NCI-H1417 treated with DMSO at 0.1 percent for 48 hours (cell line): ENCODE measurements around the gene BPIFB2.

Source experiments
- DNase-seq: peaks from one replicate; lab custom pipeline; 2025; lab: John Stamatoyannopoulos, UW

BPIFB2 gene

DNA sequence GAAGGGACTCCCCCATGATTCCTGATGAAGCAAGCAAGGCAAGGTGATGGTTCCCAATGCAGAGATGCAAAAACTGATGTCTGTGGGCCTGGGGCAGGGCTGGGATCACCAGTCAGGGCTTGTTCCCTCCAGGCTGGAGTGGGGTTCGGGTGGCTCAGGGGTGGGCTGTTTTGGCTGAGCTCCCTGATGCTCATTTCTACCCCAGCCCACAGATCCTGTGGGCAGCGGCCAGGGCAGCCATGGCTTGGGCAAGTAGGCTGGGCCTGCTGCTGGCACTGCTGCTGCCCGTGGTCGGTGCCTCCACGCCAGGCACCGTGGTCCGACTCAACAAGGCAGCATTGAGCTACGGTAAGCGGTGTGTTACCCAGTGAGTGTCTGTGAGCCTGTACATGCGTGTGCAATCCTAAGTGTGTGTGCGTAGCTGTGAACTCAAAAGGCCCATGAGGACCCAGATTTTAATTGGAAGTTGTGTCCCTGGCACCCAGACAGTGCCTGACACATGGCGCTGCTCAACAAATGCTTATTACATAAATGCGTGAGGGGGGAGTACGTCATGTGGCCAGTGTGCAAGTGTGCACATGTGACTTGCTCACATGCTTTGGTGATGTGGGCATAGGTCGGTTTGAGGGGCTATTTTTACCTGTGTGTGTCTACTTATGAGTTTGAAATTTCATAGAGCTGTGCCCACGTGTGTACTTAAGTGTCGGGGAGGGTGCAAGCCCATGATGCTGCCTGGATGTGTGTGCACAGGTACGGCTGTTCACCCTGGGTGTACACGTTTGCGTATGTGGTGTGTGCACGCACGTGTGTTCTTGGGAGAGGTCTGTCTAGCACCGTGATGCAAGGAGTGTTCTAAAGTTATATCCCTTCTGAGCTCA is 1.1 kb downstream of the BPIFB2 start:
- DNase-seq = no peak

- no peak for DNase-seq
Measured at GRCh38 chr20:33009214-33010132, 2.0 kb downstream of the BPIFB2 start.

GRCh38 chr20:33010133-33010504 is 2.6 kb downstream of the BPIFB2 start:
- DNase-seq = no peak

DNA sequence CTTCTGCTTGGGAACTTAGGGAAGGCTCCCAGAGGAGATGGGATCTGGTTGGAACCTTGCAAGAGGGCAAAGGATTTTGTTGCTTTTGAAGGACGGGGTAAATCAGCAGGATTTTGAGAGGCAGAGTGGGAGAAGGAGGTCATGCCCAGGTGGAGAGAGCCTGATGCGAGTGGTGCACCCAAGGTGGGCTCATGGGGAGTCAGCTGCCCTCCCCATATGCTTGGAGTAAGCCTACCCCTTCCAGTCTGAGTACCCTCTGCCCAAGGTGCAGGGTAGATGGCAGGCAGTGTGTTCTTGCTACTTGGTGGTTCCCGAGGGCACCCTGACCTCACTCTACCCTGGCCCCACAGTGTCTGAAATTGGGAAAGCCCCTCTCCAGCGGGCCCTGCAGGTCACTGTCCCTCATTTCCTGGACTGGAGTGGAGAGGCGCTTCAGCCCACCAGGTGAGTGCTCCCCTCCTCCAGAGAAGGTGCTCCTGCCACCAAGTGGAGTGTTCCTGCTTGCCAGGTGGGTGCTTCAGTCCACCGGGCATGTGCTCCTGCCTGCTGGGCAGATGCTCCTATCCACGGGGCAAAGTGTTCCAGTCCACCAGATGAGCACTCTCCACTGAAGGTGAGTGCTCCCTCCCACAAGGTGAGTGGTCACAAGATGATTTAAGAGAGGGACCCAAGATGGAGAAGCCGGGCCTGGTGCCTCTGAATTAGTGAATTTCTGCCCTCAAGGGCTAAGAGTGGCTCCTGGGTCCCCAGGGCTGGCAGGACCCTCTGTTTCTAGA is 3.4 kb downstream of the BPIFB2 start:
- no peak for DNase-seq

GRCh38 chr20:33012327-33013189 is 5.1 kb downstream of the BPIFB2 start:
- no peak for DNase-seq

DNA sequence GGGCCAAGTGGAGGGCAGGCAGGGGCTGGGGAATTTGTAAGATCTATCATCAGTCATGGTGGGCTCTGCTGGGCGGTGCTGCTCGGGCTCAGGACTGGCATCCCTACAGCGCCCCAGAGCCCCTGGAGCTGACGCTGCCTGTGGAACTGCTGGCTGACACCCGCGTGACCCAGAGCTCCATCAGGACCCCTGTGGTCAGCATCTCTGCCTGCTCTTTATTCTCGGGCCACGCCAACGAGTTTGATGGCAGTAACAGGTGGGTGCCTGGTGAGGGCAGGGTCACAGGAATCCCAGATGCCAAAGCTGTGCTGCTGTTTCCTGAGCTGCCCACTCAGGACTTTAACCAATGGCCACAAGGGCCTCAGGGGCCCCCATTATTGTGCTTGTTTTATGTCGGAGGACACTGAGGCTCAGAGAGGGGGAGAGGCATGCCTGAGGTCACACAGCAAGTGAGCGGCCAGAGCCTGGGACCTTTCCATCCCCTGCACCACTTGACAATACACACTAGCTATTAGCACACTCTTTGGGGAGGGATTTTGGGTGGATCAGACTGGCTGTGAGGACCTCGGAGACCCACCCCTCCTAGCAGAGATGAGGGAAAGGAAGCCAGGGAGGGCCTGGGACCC is 6.3 kb downstream of the BPIFB2 start:
- DNase-seq = no peak

DNA sequence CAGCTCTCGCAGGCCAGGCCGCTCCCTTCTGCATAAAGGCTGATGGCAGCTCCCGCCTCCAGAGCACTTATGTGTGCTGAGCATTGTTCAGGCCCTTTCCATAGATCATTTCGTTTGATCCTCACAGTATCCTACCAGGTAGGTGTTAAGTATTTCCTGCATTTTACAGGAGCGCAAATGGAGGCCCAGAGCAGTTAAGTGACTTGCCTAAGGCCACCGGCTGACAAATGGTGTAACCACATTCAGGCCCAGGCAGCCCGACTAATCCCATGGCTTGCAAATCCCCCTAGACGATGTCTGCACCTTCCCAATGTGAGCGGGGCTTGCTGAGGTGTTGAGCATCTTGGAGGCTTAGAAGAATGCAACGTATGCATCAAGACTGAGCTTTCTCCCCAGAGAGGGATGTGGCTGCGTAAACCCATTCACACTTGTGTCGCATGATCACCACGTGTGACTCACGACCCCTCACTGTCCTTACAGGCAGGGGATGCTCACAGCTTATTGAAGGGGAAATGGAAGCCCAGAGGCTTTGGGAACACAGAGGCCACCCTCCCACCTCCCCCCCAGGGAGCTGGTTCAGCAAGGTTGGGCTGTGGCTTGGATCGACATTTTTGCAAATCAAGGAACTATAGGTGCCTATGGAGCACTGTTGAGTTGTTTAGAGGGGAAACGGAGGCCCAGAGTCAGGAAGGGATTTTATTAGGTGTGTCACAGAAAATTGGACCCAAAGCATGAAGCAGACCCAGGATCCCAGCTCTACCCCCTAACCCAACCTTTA is 7.0 kb downstream of the BPIFB2 start:
- DNase-seq = no peak

DNA sequence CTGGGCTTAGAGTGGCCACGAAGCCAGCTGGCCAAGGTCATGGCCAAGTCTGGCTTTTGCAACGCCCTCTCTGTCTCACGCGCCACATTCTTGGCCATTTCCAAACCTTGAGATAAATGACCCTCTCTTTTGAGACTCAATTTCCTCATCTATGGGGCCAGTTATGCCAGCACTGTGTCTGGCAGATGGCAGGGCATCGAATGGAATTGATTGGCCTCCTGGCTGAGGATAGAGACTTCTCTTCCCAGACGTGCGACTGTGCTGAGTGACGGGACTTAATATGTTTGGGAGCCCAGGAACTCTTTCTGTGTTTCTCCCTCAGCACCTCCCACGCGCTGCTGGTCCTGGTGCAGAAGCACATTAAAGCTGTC is 7.6 kb downstream of the BPIFB2 start:
- DNase-seq = no peak

GRCh38 chr20:33015700-33016580 is 8.4 kb downstream of the BPIFB2 start:
- no peak for DNase-seq

GRCh38 chr20:33016581-33017109 is 9.1 kb downstream of the BPIFB2 start:
- no peak for DNase-seq

- DNase-seq = no peak
Measured at GRCh38 chr20:33017542-33017941, 10.0 kb downstream of the BPIFB2 start.

GRCh38 chr20:33018169-33018931 is 10.8 kb downstream of the BPIFB2 start:
- no peak for DNase-seq

- no peak for DNase-seq
Measured at GRCh38 chr20:33019465-33020277, 12.2 kb downstream of the BPIFB2 start.

- no peak for DNase-seq
Measured at GRCh38 chr20:33020278-33021161, 13.0 kb downstream of the BPIFB2 start.

DNA sequence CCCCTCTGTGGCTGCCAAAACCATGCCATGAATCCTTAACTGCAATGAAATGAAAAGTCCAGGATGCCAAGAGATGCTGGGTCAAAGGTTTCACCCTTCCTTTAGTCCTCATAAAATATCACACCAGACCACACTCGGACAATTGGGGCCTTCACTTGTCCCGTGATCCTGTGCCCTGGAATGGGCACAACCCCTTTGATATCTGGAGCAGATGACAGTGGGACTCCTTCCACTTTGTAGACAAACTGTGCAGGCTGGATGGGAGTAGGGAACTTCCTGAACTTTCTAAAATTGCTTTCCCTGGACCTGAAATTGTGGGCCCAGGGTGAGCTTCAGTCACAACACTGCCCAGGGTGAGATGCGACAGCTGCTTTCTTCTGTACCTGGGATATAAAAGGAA is 14.4 kb downstream of the BPIFB2 start:
- DNase-seq = no peak

DNA sequence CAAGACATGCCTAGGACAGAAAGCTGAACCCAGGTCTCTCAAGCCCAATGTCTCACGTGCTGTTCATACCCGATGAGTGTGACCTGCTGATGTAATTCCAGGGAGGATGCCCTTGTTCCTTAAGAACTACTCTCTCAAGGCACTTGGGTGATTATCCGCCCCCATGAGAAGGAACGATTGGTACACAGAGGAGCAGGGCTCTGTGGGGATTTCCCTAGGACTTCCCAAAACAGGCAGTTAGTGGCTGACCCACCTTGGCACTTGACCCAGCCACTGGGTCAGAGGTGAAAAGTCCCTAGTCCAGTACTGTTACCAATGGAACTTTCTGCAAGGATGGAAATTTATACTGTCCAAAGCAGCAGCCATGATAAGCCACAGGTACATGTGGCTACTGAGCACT is 14.8 kb downstream of the BPIFB2 start:
- DNase-seq = no peak
